ENCODE data around the gene PIGH. TPM values are rescaled to one million over a fixed set of nuclear protein-coding genes. Genes with fewer than 3 reads are reported as not detected.
A peak's percentile ranks its signal among the peaks of the same experiment; 100 is the strongest.
"Not testable (repeated sequence)": the region's sequence is repeated elsewhere in the genome, so short reads cannot be mapped to it uniquely, and the experiment has no call there.

The PIGH gene
- total RNA-seq, 1 donor from 2014 or later: 23.1 TPM

GRCh38 chr14:67609642-67610310 lies 9.7 kb upstream of the PIGH start:
- no peak for DNase-seq (ENCODE audit: low spot score)

GRCh38 chr14:67607646-67608045 lies 7.6 kb upstream of the PIGH start:
- no peak for DNase-seq (ENCODE audit: low spot score)

GRCh38 chr14:67602995-67603545 lies 3.0 kb upstream of the PIGH start:
- DNase-seq (ENCODE audit: low spot score): no peak

GRCh38 chr14:67602076-67602475 lies 2.0 kb upstream of the PIGH start:
- no peak for DNase-seq (ENCODE audit: low spot score)

GRCh38 chr14:67600562-67600974 lies 500 bp upstream of the PIGH start:
- not testable (repeated sequence) for DNase-seq (ENCODE audit: low spot score)

- no peak for DNase-seq (ENCODE audit: low spot score)
Measured at GRCh38 chr14:67595392-67595791, 4.7 kb downstream of the PIGH start.

GRCh38 chr14:67593650-67594049 lies 6.4 kb downstream of the PIGH start:
- not testable (repeated sequence) for DNase-seq (ENCODE audit: low spot score)

- DNase-seq (ENCODE audit: low spot score): no peak
Measured at GRCh38 chr14:67589204-67589770, 10.8 kb downstream of the PIGH start.

- DNase-seq (ENCODE audit: low spot score): no peak
Measured at GRCh38 chr14:67586369-67586768, 13.7 kb downstream of the PIGH start.

- DNase-seq (ENCODE audit: low spot score): no peak
Measured at GRCh38 chr14:67584978-67585377, 15.1 kb downstream of the PIGH start.

GRCh38 chr14:67583711-67584644 lies 16.1 kb downstream of the PIGH start:
- DNase-seq (ENCODE audit: low spot score): peak; percentile 55

- no peak for DNase-seq (ENCODE audit: low spot score)
Measured at GRCh38 chr14:67582061-67582460, 18.0 kb downstream of the PIGH start.

GRCh38 chr14:67581643-67582042 lies 18.4 kb downstream of the PIGH start:
- peak; percentile 25 for DNase-seq (ENCODE audit: low spot score)

- no peak for DNase-seq (ENCODE audit: low spot score)
Measured at GRCh38 chr14:67580336-67581171, 19.5 kb downstream of the PIGH start.

- DNase-seq (ENCODE audit: low spot score): no peak
Measured at GRCh38 chr14:67579636-67580035, 20.4 kb downstream of the PIGH start.

GRCh38 chr14:67579040-67579439 lies 21.0 kb downstream of the PIGH start:
- no peak for DNase-seq (ENCODE audit: low spot score)

- no peak for DNase-seq (ENCODE audit: low spot score)
Measured at GRCh38 chr14:67577909-67578749, 21.9 kb downstream of the PIGH start.

GRCh38 chr14:67577181-67577808 lies 22.8 kb downstream of the PIGH start:
- DNase-seq (ENCODE audit: low spot score): no peak

GRCh38 chr14:67576216-67576955 lies 23.7 kb downstream of the PIGH start:
- no peak for DNase-seq (ENCODE audit: low spot score)
